Measurements from ENCODE around the gene ZNF324. TPM values are rescaled to one million over a fixed set of nuclear protein-coding genes. Genes with fewer than 3 reads are reported as not detected.
A peak's percentile ranks its signal among the peaks of the same experiment; 100 is the strongest.

The ZNF324 gene
- total and polyA plus RNA-seq, 9 of the 15 experiments (the other 6 are each of a cell fraction or from before 2014, with no cell fraction given), result 0.92 to 16.4 (median 5.3) TPM

GRCh38 chr19:58519087-58519354 is 52.1 kb downstream of the ZNF324 start (continued):
- TF ChIP-seq REST (IDR thresholded peaks at IDR 0.05; ENCODE audit: borderline replicate concordance) (peak; percentile 4; the same call in 1 of the 2 replicates), REST (CRISPR knock-in tag; IDR thresholded peaks at IDR 0.05; ENCODE audit: low read depth) (no peak), CTCF (IDR thresholded peaks at IDR 0.05 in 2 of 3, conservative IDR thresholded peaks at IDR 0.05 in 1 of 3; ENCODE audit: insufficient read depth in 2 of 3, low read depth in 1 of 3, low read length in 3 of 3) (peak; percentile 69 to 77 (median 75); a peak in 5 of 6 replicates), SRSF9 (IDR thresholded peaks at IDR 0.05; ENCODE audit: borderline replicate concordance, low read depth, low read length) (no peak), LCOR (CRISPR knock-in tag; IDR thresholded peaks at IDR 0.05) (peak; percentile 8; the same call in 1 of the 2 replicates), LEF1 (IDR thresholded peaks at IDR 0.05) (0 out of 2 replicates have a peak, but pooled peaks have one; percentile 16), ZNF24 (IDR thresholded peaks at IDR 0.05) (no peak), TAF1 (IDR thresholded peaks at IDR 0.05; ENCODE audit: control insufficient read depth, extremely low read depth, insufficient read depth, low read length, severe bottlenecking) (peak; percentile 41), E2F1 (CRISPR knock-in tag; IDR thresholded peaks at IDR 0.05) (no peak), PRDM10 (IDR thresholded peaks at IDR 0.05; ENCODE audit: partially characterized antibody) (peak; percentile 12), NEUROD1 (IDR thresholded peaks at IDR 0.05; ENCODE audit: borderline replicate concordance, low read depth, low read length, partially characterized antibody) (peak; percentile 12), KLF16 (IDR thresholded peaks at IDR 0.05) (0 out of 2 replicates have a peak, but pooled peaks have one; percentile 41), ETV1 (tag; conservative IDR thresholded peaks at IDR 0.05; ENCODE audit: low read depth) (peak; percentile 77), ZNF197 (CRISPR knock-in tag; IDR thresholded peaks at IDR 0.05; ENCODE audit: low read depth) (0 out of 2 replicates have a peak, but pooled peaks have one; percentile 2)

Measured in K562 (cell line).